HG03159 (cell line): ENCODE results near the gene CIP2A.

Experiments used
- ATAC-seq: cut with Tn5 transposase; IDR thresholded peaks from one replicate; pipeline ENCODE4 v1.9.1; 2021; ENCODE audit warnings: mild to moderate bottlenecking, moderate library complexity; ENCODE audit not compliant: unreplicated experiment

CIP2A gene

DNA sequence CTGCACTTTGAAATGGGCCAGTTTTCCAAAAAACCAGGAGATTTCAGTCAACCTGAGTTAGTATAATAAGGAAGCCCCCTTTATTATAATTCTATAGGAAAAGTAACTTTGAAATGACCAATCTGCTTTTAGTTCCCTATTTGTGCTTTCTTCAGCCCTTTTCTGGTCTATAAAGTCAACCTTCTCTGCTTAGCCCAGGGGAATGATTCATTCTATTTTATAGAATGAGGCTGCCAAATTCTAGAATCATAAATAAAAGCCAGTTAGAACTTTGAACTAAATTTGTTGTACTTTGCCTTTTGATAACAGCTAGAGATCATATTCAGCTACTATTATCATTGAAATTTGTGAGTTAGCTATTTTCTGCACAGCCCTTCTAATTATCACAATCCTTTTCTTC lies 24.7 kb downstream of the CIP2A start:
- no peak for ATAC-seq

DNA sequence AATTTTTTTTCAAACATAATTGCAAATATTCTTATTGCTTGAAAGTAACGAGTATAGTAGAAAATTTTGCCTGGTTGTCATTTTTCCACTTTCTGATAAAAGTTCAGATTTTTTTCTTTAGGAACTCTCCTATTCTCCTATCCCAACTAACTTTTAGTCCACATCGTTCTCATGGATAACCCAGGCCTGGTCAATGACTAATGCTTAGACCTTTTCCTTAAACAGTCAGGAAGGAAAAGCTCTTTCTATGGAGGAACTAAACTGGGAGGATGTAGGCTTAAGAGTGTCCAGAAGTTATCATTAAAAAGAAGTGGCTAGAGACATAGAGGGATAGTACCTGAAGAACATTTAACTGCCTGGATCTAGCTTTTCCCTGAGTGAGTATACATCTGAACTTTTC lies 26.7 kb downstream of the CIP2A start:
- no peak for ATAC-seq

DNA sequence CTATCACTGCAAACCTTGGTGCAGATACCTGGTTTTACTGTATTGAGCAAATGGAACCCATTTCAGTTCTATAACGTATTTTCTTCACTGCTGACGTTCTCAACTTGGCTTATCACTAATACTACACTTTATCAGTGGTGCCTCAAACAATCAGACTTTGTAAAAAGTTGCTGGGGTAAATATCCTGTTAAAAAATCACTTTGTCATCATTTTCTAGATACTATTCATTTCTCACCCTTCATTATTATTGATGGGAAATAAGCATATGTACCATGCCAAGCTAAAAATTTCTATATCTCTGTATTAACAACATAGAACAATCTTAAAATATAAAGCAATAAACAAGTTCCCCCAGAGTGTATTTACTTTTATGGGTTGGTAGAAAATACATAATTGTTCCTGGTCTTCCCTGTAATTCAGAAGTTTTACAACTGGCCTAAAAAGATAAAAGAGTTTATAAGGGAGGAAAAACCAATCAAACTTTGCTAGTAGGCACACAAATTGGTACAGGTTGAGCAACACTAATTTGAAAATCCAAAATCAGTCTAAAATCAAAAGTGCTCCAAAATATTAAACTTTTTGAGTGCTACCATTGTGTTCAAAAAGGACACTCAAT lies 33.2 kb downstream of the CIP2A start:
- ATAC-seq: no peak

DNA sequence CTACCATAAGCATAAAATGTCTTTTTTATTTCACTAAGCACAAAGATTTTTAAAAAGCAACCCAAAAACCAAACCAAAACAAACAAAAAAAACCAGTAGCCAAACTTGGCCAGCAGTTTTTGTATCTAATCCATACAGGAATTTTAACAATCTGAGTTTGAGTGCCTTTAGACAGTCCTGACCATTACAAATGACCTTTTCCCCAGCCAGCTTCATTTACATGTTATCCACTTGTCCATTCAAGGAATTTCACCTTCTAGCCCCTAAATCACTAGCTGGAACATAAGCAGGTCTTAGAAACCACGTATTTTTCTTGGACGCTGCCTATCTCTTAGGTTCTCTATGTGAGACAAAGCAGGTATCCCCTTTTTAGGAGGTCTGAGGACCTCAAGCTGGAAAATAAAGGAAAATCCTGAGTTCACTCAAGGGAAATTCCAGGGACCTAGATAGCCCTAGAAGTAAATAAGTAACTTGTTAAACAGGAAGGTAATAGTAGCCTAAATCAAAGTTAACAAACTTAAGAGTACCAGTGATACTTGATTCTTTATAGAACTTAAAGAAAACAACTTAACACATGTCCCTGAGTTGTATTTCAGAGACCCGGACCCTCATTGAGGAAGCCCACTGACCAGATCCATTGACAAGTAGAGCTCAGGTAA lies 34.2 kb downstream of the CIP2A start:
- no peak for ATAC-seq

DNA sequence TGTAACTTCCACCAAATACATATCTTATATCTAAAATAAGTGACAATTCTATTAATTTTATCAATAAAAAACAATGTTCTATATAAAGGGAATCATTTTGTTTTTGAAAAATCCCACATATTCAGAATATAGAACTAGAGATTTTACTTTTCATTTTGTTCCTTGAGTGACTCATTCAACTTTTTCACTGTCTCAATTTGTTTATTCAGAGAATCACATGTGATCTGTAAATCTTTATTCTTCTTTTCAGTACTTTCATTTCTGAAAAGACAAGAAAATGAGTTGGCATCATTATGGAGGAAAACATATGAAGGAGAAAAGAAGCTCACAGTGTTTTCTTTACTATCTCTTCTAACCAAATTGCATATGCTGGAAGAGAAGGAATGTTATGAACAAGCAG lies 35.0 kb downstream of the CIP2A start:
- ATAC-seq: no peak

DNA sequence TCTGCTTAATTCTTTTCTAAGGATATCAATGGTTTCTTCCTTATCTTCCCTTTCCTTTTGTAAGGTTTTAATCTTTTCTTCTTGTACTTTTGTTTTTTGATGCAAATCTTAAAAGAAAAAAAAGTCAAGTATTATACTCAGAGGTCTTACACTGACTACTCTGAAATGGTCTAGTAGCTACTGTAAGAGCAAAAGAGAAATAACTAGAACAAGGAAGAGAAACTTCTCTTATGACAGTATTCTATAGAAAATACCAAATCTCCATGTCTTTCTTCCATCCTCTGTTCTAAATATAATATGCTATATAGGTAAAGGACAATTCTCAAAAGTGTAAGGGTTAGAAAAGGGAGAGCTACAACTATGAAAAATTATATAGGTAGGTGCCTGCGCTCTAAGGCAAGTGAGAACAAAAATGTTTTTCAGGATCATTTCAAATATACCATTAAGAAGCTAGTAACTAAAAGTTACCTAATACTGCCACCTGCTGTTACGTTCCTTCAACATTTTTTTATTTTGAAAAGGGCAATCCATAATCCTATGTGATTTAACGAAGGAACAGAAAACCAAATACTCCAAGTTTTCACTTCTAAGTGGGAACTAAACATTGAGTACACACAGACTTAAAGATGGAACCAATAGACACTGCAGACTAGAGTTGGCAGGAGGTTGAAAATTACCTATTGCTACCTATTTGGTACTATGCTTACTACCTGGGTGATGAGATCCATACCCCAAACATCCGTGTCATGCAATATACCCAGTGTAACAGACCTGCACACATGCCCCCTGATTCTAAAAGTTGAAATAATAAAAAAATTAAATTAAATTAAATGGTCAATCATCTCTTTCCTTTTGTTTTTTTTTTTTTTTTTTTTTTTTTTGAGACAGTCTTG lies 36.7 kb downstream of the CIP2A start:
- peak; percentile 53 for ATAC-seq

DNA sequence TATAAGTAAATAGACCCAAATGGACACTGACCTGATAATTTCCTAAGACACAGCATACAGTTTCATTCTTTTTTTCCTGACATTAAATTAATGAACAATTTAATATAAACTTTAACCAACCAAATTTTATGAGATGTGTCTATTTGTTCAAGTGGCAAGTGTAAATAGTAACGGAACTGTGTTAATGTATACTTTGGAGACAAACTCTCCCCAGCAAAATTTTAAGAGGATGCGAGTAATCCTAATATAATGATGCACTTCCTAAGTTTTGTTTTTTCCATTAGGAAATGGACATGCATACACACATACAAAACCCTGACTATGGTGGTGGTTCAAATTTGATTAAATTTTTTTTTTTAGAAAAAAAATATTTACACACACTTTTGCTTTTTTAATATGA lies 40.4 kb downstream of the CIP2A start:
- no peak for ATAC-seq

DNA sequence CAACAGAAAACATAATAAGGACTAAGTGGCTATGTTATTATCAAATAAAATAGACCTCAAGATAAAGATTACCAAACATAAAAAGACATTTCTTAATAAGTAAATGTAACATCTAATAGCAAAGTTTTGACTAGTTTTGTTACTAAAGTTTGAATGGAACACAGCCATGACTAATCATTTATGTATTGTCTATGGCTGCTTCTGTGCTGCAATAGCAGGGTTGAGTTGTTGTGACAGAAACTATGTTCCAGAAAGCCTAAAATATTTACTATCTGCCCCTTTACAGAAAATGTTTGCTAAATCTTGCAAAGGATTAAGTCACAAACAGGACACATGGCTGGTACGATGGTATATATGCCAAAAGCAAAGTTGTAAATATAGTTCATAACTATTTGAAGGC lies 40.9 kb downstream of the CIP2A start:
- ATAC-seq: no peak

DNA sequence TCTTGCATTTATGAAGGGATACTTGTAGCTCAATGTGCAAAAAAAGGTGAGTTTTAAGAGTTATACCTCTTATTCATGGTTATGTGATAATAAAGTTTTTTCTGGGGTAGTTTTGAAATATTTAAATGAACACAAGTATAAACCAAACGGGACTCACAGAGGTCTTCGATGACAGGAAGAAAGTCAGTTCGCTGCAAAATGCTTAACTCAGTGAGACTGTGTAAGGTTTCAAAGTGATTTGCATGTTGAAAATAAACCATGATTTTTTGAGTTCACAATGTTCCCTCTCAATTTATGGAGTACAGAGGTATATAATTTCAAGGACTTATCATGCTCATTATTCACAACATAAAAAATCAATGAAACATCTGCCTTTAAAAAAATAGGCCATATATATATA lies 42.5 kb downstream of the CIP2A start:
- no peak for ATAC-seq

DNA sequence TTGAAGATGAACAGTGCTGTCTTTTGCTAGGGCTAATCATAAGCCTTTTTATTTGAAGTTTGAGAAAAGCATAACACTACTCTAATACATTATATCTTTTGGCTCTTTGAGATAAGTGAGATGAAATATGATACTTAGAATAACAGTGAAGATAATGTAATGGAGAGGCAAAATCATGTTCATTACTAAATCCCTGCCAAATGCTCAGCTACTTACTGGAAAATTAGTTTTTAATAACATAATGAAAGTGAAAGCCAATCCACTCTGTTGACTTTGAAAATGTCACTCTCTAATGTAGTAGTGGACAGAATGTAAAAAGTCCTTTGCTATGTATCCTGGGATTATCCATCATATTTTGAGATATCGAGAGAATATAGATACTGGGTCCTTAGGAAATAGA lies 43.0 kb downstream of the CIP2A start:
- ATAC-seq: no peak

DNA sequence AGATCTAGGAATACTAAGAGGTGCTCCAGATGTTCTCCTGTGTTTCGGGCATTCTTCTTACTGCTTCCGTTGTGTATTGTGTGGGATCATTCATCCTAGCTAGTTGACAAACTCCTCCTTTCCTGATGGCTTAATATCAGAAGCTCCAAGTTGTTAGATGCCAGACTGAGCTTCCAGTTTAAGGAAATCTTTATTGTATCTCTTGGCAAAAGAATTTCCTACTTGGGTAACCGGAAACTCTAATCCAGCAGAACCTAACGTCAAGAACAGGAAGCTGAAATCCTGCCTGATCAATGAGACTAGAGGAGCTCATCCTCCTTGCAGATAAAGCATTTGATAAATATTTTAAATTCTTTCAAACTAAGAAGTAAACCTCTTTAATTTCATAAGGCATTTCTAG lies 51.2 kb downstream of the CIP2A start:
- no peak for ATAC-seq

DNA sequence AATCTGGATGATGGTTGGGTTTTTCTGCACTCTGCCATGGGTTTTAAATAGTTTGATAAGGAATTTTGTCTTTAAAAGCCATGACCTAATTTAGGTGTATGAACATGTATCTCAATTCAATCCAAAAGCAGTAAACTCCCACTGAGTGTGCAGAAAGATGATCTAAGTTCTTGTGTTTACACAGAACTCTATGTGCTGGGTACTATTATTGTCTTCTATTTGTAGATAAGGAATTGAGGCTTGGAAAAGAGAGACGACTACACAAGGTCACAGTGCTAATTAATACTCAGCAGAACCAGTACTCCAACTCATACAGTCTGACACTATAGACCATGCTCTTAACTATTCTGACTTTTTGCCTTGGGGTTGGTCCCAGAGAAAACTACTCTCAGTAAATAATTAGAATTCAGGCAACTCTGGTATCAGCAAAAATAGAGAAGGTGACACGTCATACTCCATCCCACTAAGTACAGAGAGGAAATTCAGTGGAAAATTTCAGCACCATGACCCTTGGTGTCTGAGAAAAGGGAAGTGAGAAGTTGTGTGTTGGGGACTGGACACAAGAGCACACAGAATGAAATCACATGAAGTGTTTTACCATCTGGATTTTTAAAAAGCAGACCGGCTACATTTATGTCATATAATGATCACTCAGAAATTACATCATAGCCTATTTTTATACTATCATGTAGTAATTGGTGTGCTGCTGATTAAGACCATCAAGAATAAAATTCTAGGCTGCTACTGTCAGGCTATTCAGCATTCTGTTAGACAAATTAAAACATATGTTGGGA lies 60.6 kb downstream of the CIP2A start:
- ATAC-seq: peak; percentile 90

DNA sequence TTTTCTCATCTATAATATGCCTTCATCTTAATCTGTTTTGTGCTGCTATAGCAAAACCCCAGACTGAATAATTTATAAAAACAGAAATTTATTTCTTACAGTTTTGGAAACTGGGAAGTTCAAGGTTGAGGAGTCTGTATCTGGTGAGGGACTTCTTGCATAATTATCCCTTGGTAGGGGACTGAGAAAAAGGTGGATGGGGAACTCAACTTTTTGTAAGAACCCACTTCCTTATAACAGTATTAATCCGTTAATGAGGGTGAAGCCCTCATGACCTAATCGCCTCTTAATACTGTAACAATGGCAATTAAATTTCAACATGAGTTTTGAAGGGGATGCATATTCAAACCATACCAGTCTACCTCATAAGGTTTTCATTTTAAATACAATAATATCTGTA lies 61.4 kb downstream of the CIP2A start:
- ATAC-seq: no peak

DNA sequence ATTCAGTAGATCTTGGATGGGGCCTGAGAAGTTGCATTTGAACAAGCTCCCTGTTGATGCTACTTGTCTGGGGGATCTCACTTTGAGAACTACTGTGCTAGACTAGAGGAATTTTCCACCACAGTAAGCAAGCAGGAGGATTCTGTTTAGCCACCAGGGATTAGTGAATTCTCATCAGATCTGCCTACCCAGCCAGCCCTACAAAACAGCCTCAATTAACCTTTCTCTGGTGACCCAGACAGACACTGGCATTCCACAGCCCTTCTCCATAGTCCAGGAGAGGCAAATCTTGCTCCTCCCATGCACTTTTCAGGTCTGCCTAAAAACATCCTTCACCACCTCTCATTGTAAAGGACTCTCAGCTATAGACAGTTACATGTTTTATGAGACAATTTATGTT lies 62.1 kb downstream of the CIP2A start:
- ATAC-seq: no peak

DNA sequence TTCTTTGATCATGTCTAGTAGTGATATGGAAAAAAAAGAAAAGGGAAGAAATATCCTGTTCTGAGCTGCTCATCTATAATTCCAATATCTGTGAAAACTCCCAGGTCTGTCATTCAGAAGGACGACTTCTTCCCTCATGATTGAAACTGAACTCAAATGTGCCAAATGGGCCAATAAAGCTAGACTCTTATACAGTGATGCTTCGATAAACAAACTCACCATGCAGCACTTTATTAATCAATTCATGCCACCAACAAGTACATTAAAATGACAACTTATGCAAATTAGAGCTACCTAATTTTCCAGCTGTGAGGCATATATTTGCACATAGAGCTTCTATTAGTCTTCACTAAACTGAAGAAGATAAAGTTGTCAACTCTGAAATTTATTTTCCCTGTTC lies 63.3 kb downstream of the CIP2A start:
- no peak for ATAC-seq

DNA sequence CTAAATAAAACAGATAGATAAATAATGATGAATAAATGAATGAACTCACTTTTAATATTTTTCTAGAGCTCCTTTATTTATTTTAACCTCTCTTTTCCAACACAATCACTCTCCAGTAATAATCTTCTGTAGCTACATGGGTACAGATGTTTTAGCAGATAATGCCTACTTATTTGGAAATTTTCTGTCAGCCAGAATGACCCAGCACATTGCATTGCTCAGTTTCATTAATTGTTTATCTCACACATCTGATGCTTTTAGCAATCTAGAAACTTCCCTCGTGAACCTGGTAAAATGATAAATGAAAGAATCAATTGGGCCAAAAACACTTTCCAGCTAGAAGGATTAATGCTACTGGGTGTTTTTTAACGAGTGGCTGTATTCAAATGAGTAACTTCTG lies 64.0 kb downstream of the CIP2A start:
- no peak for ATAC-seq

DNA sequence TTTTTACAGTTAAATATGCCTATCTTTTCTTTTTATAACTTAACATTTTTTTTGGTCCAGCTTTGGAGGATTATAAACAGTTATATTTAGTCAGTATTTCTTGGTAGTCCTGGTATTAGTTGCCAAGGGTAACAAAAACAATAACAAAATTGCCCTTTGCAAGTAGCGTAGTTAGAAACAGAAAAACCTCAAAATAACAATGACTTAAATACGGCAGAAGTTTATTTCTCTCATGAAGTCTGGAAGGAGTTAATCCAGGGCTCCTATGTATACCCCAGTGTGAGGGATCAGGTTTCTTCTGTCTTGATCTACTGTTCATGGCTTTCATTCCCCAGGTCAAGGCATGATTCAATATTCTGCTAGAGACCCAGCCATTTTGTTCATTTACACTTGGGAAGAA lies 64.7 kb downstream of the CIP2A start:
- ATAC-seq: no peak

DNA sequence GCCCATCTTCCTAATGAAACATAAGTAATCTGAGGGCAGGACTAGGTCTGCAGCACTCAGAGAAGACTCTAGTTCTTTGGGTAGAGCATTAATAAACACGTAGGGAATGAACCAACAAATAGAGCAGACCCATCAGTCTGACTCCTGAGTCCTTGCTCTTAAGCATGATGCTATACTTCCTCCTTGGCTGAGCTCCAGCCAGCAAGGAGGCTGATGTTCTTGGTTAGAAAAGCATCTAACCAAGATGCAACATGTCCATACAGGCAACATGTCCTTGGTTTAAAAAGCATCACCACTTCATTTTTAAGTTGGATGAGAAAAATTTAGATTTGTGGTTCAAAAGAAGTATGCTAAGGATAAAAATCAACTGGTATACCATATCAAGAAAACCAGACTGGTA lies 70.3 kb downstream of the CIP2A start:
- ATAC-seq: no peak

DNA sequence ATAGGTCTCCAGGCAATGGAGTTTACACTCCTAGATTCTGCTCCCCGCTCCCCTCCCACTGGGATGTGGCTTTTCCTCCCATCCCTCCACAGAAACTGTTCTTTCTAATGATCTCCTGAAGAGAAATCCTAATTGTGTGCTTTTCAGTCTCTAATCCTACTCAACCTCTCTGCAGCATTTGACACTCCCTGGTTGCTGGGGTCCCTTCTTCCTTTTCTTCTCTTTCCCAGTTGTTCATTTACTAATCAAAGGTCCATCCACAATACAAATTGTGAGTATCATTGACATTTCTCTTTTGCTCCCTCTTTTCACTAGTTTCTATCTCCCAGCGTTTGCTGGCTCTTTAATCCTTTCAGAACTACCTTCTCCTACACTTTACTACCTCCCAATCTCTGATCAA lies 72.4 kb downstream of the CIP2A start:
- ATAC-seq: no peak

DNA sequence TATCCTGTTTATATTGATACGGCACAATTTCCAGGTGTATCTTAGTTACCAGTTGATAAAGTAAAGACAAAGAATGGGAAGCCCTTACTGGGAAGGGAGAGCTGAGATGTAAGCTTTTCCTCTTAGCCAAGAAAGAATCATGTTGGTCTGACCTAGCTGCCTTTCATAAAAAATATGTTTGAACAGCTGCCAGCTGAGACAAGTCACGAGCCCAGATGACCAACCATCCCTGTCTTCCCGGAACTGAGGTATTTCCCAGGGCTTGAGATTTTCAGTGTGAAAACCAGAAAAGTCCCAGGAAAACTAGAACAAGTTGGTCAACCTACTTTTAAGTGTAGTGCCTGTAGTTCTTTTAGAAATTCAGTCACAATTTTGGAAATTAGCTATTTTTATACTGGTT lies 75.3 kb downstream of the CIP2A start:
- ATAC-seq: no peak

DNA sequence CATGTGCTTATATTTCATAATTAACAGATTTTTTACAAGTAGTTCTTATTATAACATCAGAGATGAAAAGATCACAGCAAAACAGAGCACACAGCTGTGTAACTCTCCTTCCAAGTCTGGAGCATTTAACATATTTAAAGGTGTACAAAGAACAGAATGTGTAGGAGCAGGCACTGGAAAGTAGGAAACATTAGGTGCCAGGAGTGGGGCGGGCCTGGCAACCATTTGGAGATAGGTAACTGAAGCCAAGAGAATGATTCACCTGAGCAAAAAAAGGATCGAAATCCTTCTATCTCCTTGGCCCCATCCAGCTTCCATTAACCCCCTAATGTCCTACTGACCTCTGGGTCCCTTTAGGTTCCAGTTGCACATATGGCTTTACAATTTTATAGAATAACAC lies 76.6 kb downstream of the CIP2A start:
- ATAC-seq: no peak
